ENCODE measurements around the gene AKNAD1. TPM values are rescaled to one million over a fixed set of nuclear protein-coding genes. Genes with fewer than 3 reads are reported as not detected.

The AKNAD1 gene
- polyA plus RNA-seq, 3 donors, result not detected

DNA sequence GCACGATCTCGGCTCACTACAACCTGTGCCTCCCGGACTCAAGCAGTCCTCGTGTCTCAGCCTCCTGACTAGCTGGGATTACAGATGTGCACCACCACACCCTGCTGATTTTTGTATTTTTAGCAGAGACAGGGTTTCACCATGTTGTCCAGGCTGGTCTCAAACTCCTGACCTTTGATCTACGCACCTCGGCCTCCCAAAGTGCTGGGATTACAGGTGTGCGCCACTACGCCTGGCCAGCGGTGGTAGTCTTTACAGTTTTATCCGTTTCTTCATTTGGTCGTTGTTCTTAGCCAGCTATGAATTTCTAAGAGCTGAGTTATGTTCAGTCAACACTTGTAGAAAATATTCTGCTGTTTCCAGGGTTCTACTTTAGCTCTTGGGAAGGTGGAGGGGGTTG, 53.3 kb downstream of the AKNAD1 start:
- Histone ChIP-seq H3K27ac (ENCODE audit: low read depth in 1 of 2, low read length in 2 of 2) (no peak overlapping the region), H3K4me1 (ENCODE audit: control insufficient read depth in 1 of 2, insufficient read depth in 2 of 2, low read length in 2 of 2) (no peaks in the 10 kb centered on the region), H3K79me2 (ENCODE audit: insufficient read depth, low read length) (no peaks in the 10 kb centered on the region), H4K20me1 (ENCODE audit: insufficient read depth, low read length) (peaks cover 12% of the 10 kb centered on the region), H3K9me3 (replicated peaks in 1 of 2; ENCODE audit: control insufficient read depth in 1 of 2, insufficient read depth in 1 of 2, low read length in 2 of 2) (no peaks in the 10 kb centered on the region), H3K36me3 (replicated peaks in 1 of 2; ENCODE audit: control insufficient read depth in 1 of 2, insufficient read depth in 2 of 2, low read length in 2 of 2) (peaks cover 91 to 100% of the 10 kb centered on the region in 2 donors), H3K27me3 (ENCODE audit: control insufficient read depth in 2 of 2, insufficient read depth in 2 of 2, low read length in 2 of 2) (no peaks in the 10 kb centered on the region), H3K4me3 (replicated peaks in 1 of 3; ENCODE audit: low read depth in 2 of 3, low read length in 3 of 3) (no peak overlapping the region), H2AFZ (ENCODE audit: insufficient read depth, low read depth, low read length, poor library complexity, severe bottlenecking) (no peak overlapping the region), H3K9ac (ENCODE audit: insufficient read depth, low read length, poor library complexity, severe bottlenecking) (no peak overlapping the region), H3K4me2 (replicated peaks; ENCODE audit: extremely low read depth, low read length, poor library complexity, severe bottlenecking) (no peak overlapping the region)
- Mint-ChIP-seq H3K9me3 (no peaks in the 10 kb centered on the region), H3K27me3 (ENCODE audit: low read depth in 3 of 3) (no peaks in the 10 kb centered on the region), H3K27ac (no peak overlapping the region), H3K4me3 (no peak overlapping the region), H3K36me3 (peaks cover 68 to 88% of the 10 kb centered on the region in 2 donors), H3K4me1 (no peaks in the 10 kb centered on the region)
- intact Hi-C loops (cut with micrococcal nuclease), result no loop called here
- TF ChIP-seq, protein P1, sequence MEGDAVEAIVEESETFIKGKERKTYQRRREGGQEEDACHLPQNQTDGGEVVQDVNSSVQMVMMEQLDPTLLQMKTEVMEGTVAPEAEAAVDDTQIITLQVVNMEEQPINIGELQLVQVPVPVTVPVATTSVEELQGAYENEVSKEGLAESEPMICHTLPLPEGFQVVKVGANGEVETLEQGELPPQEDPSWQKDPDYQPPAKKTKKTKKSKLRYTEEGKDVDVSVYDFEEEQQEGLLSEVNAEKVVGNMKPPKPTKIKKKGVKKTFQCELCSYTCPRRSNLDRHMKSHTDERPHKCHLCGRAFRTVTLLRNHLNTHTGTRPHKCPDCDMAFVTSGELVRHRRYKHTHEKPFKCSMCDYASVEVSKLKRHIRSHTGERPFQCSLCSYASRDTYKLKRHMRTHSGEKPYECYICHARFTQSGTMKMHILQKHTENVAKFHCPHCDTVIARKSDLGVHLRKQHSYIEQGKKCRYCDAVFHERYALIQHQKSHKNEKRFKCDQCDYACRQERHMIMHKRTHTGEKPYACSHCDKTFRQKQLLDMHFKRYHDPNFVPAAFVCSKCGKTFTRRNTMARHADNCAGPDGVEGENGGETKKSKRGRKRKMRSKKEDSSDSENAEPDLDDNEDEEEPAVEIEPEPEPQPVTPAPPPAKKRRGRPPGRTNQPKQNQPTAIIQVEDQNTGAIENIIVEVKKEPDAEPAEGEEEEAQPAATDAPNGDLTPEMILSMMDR (IDR thresholded peaks at IDR 0.05), result no peak
- WGBS (ENCODE audit: insufficient coverage), result 99% methylated on average over 11 of the region's 11 CpGs
- no peak for DNase-seq

DNA sequence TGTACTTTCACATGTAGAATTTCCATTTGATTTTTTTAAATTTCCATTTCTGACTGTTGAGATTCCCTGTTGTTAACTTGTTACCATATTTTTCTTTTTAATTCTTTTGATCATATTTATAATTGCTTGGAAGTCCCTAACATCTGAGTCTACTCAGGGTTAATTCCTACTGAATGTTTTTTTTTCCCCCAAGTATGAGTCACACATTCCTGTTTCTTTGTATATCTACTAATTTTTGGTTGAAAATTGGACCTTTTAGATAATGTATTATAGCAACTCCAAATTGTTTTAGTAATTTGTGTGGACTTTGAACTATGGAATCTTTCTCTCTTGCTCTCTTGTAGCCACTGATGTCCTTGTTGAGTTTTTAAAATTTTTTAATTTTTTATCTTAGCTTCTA, 55.8 kb downstream of the AKNAD1 start:
- H3K27me3 ChIP-seq (ENCODE audit: control insufficient read depth in 2 of 2, insufficient read depth in 2 of 2, low read length in 2 of 2), result no peaks in the 10 kb centered on the region
- H3K4me3 Mint-ChIP-seq, result no peak overlapping the region
- no peak overlapping the region for H3K27ac Mint-ChIP-seq
- no peaks in the 10 kb centered on the region for H3K79me2 ChIP-seq (ENCODE audit: insufficient read depth, low read length)
- H3K27me3 Mint-ChIP-seq (ENCODE audit: low read depth in 3 of 3), result no peaks in the 10 kb centered on the region
- peaks cover 12% of the 10 kb centered on the region for H4K20me1 ChIP-seq (ENCODE audit: insufficient read depth, low read length)
- no peaks in the 10 kb centered on the region for H3K9me3 Mint-ChIP-seq
- intact Hi-C loops (cut with micrococcal nuclease), result no loop called here
- no peaks in the 10 kb centered on the region for H3K4me1 Mint-ChIP-seq
- H3K9me3 ChIP-seq (replicated peaks in 1 of 2; ENCODE audit: control insufficient read depth in 1 of 2, insufficient read depth in 1 of 2, low read length in 2 of 2), result no peaks in the 10 kb centered on the region
- no peak overlapping the region for H2AFZ ChIP-seq (ENCODE audit: insufficient read depth, low read depth, low read length, poor library complexity, severe bottlenecking)
- H3K4me2 ChIP-seq (replicated peaks; ENCODE audit: extremely low read depth, low read length, poor library complexity, severe bottlenecking), result no peak overlapping the region
- no peaks in the 10 kb centered on the region for H3K4me1 ChIP-seq (ENCODE audit: control insufficient read depth in 1 of 2, insufficient read depth in 2 of 2, low read length in 2 of 2)
- H3K9ac ChIP-seq (ENCODE audit: insufficient read depth, low read length, poor library complexity, severe bottlenecking), result no peak overlapping the region
- peaks cover 68 to 87% of the 10 kb centered on the region in 2 donors for H3K36me3 Mint-ChIP-seq
- DNase-seq, result no peak
- peaks cover 91 to 100% of the 10 kb centered on the region in 2 donors for H3K36me3 ChIP-seq (replicated peaks in 1 of 2; ENCODE audit: control insufficient read depth in 1 of 2, insufficient read depth in 2 of 2, low read length in 2 of 2)
- no peak overlapping the region for H3K4me3 ChIP-seq (replicated peaks in 1 of 3; ENCODE audit: low read depth in 2 of 3, low read length in 3 of 3)
- no peak overlapping the region for H3K27ac ChIP-seq (ENCODE audit: low read depth in 1 of 2, low read length in 2 of 2)
- TF ChIP-seq, protein P1 (IDR thresholded peaks at IDR 0.05), result no peak
